Upper lobe of left lung (tissue), 4 donors: ENCODE measurements around the gene MEIS1.

ENCODE experiments used
- EP300 ChIP-seq, 4 donors: sonication (generic); formaldehyde crosslinking; IDR thresholded peaks; one replicate each; pipeline ENCODE4 v1.5.1; 2017; ENCODE audit warnings: antibody characterized with exemption in 4 of 4, control low read depth in 2 of 4
- POLR2A ChIP-seq, 4 donors: fragments of 450-650 bp; IDR thresholded peaks; one replicate each; pipeline ENCODE4 v1.5.1; 2016 to 2017; ENCODE audit warnings: antibody characterized with exemption in 4 of 4, mild to moderate bottlenecking in 2 of 4
- POLR2AphosphoS5 ChIP-seq, 2 donors: sonication (generic); formaldehyde crosslinking; IDR thresholded peaks; one replicate each; pipeline ENCODE4 v1.5.1; 2017; ENCODE audit warnings: antibody characterized with exemption in 2 of 2
- TF ChIP-seq, protein P1 (sequence below), 6 experiments: fragments of 450-650 bp in 4 of 6; fragments of 200-600 bp in 2 of 6; sonication (generic) in 2 of 6; IDR thresholded peaks; one replicate each; pipeline ENCODE4 v1.5.1; 2016 to 2019; ENCODE audit warnings: antibody characterized with exemption in 6 of 6

GRCh38 chr2:66462501-66462825, 27.5 kb downstream of the MEIS1 start:
- TF ChIP-seq, protein P1, sequence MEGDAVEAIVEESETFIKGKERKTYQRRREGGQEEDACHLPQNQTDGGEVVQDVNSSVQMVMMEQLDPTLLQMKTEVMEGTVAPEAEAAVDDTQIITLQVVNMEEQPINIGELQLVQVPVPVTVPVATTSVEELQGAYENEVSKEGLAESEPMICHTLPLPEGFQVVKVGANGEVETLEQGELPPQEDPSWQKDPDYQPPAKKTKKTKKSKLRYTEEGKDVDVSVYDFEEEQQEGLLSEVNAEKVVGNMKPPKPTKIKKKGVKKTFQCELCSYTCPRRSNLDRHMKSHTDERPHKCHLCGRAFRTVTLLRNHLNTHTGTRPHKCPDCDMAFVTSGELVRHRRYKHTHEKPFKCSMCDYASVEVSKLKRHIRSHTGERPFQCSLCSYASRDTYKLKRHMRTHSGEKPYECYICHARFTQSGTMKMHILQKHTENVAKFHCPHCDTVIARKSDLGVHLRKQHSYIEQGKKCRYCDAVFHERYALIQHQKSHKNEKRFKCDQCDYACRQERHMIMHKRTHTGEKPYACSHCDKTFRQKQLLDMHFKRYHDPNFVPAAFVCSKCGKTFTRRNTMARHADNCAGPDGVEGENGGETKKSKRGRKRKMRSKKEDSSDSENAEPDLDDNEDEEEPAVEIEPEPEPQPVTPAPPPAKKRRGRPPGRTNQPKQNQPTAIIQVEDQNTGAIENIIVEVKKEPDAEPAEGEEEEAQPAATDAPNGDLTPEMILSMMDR (IDR thresholded peaks at IDR 0.05) = no peak
- TF ChIP-seq EP300 (IDR thresholded peaks at IDR 0.05) (no peak), POLR2A (IDR thresholded peaks at IDR 0.05) (no peak), POLR2AphosphoS5 (IDR thresholded peaks at IDR 0.05) (no peak)
